OCI-LY1 (cell line): Measurements from ENCODE around the gene SPOCK1.

Experiments used
- CTCF ChIP-seq: fragments of 200-600 bp; sonication (generic), shearing (Covaris generic); IDR thresholded peaks from 2 replicates; pipeline ENCODE4 v1.5.1; 2017; ENCODE audit warnings: mild to moderate bottlenecking, antibody characterized with exemption, low read length, moderate library complexity, mixed read lengths
- EZH2 ChIP-seq: fragments of 200-600 bp; sonication (generic), shearing (Covaris generic); IDR thresholded peaks from 2 replicates; pipeline ENCODE4 v1.8.0; 2017; ENCODE audit warnings: borderline replicate concordance, mixed run types, mild to moderate bottlenecking, antibody characterized with exemption, low read length, moderate library complexity, mixed read lengths

- TF ChIP-seq CTCF (no peak), EZH2 (no peak)
Measured at GRCh38 chr5:137201876-137202275, 297.2 kb downstream of the SPOCK1 start.
